HG02970 (cell line): ENCODE results near the gene TSSC4.
A peak's percentile ranks its signal among the peaks of the same experiment; 100 is the strongest.

Experiments
- ATAC-seq: cut with Tn5 transposase; IDR thresholded peaks from one replicate; pipeline ENCODE4 v1.9.1; 2021; ENCODE audit warnings: mild to moderate bottlenecking, moderate library complexity, moderate number of reproducible peaks; ENCODE audit not compliant: unreplicated experiment, low FRiP score

The TSSC4 gene

DNA sequence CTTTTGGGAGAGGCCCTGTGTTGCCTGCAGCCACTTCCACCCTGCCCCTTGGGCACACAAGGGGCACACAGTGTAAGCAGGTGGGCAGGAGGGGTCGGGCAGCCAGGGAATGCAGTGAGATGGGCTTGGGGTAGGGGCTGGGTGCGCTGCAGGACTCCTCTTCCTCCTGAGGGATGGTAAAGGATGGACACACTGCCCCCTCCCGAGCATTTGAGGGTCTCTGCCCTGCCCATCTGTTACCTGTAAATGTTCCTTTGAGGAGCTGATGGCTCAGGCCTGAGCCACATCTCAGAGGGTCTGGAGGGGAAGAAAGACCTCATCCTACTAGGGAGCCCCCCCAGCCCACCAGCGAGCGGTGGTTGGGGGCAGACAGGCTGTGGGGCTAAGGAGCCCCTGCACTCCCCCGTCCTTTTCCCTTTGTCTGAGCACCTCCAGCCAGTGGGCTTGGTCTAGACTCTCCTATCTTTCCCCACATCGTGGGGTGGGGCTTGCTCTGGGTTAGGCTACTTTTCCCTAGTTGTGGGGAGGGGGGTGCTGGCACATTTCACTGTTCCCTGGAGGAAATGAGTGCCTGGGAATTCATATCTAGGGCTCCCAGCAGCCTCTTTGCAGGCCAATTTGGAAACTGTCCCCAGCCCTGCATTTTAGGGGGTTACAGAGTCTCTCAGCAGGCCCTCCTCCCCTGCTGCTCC lies 1.7 kb upstream of the TSSC4 start:
- ATAC-seq: no peak

DNA sequence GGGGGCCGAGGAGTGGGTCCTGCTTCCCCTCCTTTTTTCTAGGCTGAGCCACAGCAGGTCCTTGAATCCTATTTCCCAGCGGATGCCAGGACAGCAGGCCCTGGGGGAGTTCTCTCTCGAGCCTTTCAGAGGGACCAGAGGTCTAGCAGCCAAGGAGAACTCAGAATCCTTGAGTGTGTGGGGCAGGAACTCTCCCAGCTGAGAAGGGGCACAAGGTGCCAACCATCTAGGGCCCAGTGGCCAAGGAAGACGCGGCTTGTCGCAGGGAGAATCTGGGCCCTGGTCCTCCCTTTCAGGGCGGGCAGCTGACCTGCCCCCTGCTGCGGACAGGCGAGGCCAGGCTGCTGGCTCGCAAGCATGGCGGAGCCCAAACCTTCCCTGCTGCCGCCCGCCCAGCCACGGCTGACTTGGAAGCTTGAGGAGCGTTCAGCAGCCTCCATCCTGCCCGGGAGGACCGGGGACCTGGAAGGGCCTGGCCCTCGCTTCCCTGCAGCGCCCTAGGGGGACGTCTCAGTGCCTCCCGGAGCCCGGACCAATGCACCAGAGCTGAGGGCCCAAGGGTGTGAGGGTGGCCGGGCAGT lies 972 bp upstream of the TSSC4 start:
- no peak for ATAC-seq

DNA sequence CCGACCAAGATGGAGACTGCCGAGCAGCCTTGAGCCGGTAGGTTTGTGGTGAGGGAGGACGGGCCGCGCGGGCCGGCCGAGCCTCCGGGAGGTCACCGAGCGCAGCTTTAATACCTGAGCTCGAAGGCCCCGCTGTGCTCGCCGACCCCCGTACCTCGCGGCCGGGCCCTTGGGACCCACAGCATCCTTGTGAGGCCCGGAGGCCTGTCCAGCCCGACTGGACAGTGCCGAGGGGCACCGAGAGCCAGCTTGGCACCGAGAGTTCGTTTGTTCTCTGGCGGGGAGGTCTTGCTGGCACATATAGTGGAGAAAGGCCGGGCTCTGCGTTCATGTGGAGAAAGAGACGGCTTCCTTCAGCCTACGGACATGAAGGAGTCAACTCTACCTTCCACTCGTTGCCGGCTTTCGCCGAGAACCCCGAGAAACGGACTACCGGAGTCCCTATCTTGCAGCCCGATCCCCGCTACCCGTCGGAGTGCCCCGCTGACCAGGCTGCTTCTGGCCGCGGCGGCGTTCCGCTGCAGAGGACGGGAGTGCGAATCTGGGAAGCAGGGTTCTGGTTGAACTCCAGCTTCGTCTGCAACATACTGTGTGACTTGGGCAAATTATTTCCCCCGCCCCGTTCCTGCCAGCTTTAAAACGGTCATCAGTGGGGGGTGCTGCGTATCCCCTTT lies 349 bp downstream of the TSSC4 start:
- ATAC-seq: peak; percentile 12

DNA sequence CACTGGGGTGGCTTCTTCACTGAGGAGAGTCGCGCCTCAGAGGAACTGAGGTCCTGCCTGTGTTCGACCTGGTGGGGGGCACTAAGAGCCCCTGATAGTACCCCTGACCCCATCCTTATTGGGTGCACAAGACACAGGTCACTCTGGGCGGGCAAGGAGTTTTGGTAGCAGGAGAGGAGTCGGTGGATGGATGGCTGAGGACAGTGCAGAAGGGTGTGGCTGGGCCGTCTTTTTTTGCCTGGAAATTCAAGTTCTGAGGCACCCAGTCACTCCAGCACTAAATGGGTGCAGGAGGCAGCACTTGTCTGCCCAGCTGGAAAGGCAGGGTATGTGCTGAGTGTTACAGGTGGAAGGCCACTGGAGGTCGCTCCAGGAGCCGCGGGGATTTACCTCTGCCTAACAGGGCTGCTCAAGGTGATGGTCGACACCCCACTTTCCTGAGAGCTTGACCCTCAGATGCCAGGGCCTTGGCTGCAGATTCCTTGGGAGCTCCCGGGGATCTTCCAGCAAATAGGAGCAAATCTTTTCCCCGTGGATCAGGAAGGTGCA lies 960 bp downstream of the TSSC4 start:
- ATAC-seq: no peak

DNA sequence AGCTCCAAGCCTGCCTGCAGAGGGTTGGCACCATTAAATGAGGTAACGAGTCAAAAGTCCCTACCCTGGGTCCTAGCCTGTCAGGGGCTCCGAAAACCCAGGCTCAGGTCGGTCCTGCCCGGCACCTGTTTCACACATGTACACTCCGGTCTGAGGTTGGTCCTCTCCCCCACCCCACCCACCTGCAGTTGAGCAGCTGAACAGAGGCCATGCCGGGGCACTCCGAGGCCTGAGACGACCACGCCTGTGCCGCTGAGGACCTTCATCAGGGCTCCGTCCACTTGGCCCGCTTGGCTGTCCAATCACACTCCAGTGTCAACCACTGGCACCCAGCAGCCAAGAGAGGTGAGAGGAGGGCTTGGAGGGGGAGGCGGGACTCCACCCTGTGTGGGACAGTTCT lies 1.6 kb downstream of the TSSC4 start:
- ATAC-seq: no peak

DNA sequence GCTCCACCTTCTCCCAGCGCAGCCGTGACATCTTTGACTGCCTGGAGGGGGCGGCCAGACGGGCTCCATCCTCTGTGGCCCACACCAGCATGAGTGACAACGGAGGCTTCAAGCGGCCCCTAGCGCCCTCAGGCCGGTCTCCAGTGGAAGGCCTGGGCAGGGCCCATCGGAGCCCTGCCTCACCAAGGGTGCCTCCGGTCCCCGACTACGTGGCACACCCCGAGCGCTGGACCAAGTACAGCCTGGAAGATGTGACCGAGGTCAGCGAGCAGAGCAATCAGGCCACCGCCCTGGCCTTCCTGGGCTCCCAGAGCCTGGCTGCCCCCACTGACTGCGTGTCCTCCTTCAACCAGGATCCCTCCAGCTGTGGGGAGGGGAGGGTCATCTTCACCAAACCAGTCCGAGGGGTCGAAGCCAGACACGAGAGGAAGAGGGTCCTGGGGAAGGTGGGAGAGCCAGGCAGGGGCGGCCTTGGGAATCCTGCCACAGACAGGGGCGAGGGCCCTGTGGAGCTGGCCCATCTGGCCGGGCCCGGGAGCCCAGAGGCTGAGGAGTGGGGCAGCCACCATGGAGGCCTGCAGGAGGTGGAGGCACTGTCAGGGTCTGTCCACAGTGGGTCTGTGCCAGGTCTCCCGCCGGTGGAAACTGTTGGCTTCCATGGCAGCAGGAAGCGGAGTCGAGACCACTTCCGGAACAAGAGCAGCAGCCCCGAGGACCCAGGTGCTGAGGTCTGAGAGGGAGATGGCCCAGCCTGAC lies 2.5 kb downstream of the TSSC4 start:
- ATAC-seq: no peak

DNA sequence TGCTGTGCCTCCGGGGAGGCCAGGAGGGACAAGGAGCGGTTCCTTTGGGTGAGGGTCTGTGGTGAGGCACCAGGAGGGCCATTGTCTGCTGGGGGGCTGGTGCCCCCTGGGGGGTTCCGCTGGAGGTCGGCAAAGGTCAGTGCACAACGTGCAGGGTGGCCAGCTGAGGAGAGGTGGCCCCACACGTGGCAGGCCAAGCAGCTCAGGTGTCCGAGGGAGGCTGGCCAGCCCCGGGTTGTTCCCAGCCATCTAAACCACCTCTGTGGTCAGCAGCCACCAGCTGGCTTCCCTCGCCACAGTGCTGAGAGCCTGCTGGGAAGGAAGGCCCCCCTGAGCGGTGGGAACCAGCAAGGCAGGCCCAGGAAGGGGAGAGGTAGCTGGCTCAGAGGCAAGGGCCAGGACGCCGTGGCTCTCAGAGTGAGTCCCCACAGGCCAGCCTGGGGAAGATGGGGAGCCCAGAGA lies 4.2 kb downstream of the TSSC4 start:
- ATAC-seq: no peak

DNA sequence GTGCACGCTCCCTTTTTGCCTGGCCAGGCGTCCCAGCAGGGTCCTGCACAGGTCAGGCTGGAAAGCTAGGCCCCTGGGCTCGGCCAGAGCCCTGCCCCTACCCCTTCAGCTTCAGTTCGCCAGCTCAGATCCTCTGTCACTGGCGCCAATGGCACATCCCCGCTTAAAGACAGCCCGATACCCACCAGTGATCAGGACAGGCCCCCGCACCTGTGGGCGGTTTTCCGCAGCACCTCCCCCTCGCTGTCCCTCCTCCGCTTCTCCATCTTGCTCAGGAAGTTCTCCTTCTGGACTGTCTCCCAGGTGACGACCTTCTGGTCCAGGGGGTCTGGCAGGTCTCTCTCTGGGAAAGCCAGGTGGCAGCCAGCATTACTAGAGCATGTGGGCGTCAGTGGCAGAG lies 5.9 kb downstream of the TSSC4 start:
- ATAC-seq: no peak

DNA sequence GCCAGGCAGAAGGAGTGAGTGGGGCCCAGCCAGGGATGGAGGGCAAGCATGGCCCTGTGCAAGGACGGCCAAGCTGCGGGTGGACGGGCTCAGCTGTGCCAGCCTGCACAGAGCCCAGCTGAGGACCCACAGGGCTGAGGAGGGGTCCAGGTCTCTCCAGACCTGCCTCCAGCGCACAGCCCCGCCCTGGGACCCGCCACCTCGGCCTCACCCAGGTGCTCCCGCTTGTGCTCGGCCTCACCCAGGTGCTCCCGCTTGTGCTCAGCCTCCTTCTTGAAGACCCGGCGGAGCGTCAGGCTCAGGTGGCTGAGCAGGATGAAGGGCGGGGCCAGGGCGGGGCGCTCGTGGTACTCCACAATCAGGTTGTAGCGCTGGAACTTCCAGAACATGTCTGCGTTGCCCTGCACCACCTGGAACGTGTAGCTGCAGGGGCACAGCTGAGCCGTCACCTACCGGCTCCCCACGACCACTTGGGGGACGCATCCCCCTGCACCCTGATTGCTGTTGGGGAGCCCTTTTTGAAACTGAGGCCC lies 6.4 kb downstream of the TSSC4 start:
- no peak for ATAC-seq

DNA sequence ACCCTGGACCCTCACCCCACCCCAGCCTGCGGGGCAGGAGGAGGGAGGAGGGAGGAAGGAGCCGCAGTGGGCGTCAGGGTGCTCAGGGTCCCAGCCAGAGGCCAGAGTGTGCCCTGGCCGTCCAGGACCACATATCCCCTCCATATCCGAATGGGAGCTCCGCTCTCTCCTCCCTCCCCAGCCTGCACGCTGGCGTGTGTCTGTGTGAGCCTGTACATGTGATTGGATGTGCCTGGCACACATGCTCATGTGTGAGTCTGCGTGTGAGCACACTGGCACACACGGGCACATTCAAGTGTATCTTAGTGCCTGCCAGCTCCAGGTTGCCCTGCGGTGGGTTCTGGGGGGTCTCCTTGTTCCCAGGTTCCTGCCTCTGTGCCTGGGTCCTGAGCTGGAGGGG lies 8.1 kb downstream of the TSSC4 start:
- no peak for ATAC-seq

DNA sequence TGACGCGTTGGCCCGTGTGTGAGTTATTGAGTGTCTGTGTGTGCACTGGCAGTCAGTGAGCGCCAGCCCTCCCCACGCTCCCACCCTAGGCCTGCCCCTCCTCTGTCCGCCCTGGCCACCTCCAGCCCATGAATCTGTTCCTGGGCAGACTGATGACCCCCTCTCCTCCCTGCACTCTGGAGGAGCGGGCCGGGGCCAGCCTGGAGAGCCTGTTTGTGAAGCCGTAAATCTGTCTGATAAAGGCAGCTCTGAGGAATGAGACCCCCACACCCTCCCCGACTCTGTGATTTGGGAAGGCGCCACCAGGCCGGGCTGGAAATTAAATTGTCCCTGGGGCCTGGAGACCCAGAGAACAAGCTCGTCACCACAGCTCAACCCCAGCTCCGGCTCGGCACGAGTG lies 8.6 kb downstream of the TSSC4 start:
- ATAC-seq: no peak

DNA sequence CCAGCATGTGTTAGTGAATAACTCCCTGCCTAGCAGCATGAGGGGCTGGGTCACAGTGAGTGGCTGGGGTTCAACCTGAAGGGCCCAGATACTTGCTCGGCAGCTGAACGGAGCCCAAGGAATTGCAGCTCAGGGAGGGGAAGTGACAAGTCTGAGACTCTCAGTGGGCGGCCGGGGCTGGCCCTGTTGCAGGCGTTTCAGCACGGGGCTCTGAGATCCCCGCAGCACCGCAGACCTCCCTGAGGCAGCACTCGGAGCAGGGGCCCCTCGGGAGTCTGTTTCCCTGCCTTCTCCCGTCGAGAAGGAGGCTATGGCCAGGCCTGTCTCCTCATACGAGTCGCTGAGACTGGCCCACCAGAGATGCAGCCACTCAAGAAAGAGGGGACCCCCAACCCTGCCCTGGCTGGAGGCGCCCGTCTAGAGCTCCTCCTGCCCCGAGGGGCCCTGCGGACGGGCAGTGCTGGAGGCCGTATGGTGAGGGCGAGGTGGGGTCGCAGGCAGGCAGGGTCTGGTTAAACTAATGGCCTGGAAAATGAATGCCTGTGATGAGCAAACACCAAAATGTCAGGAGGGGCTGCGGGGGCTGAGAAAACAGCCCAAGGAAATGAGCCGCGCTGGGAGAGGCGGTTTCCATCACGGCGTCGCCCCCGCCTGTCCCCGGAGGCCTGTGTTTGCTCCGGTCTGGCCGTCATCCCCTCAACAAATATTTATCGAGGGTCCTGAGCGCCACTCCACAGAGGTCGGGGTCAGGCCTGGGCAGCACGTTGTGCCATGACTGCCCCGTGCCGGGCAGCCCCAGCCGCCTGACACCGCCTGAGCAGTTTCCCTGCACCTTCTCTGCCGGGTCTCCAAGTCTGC lies 9.3 kb downstream of the TSSC4 start:
- ATAC-seq: no peak

DNA sequence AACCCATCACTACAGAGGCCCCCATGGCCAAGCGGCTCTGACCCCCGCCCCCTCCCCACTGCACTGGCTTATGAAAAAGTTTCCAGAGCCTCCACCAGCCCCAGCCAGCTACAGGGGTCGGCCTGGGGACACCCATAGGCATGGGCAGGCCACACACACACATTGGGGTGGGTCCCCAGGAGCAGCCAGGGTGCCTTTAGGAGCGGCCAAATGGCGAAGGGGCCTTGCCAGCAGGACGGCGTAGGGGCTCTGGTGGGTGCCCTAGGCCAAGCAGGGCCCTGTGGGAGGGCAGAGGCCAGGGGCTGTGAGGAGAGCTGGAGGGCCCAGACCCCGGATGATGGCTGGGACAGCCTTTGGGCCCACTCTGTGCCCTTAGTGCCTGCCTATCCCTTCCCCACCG lies 10.1 kb downstream of the TSSC4 start:
- ATAC-seq: no peak

DNA sequence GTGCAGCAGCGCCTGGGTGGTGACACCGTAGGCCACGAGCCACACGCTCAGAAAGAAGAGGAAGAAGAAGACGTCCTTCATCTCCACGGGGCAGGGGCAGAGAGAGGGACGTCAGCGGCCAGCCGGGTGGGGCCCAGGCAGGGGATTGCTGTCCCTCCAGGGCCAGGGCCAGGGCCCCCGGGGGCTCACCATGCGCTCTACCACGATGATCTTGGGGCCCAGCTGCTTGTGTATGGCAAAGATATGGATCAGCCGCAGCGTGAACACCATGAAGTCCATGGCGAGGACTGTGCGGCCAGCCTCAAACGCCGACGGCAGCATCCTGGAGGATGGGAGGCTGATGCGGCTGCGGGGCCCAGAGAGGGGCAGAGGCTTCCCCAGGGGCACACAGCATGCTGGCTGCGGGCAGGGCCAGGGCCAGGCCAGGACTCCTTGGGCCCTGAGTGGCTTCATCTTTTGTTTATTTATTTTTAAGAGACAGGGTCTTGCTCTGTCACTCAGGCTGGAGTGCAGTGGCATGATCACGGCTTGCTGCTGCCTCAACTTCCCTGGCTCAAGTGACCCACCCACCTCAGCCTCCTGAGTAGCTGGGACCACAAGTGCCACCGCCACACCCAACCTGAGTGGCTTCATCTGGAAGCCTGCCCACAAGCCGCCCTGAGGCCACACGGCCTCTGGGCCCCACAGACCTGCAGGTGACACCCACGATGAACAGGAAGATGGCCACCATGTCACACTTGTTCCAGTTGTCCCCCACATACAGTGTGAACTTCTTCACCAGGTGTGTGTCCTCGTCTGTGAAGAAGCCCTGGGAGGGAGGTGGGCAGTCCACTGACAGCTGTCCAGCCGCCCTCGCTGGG lies 11.1 kb downstream of the TSSC4 start:
- ATAC-seq: no peak

DNA sequence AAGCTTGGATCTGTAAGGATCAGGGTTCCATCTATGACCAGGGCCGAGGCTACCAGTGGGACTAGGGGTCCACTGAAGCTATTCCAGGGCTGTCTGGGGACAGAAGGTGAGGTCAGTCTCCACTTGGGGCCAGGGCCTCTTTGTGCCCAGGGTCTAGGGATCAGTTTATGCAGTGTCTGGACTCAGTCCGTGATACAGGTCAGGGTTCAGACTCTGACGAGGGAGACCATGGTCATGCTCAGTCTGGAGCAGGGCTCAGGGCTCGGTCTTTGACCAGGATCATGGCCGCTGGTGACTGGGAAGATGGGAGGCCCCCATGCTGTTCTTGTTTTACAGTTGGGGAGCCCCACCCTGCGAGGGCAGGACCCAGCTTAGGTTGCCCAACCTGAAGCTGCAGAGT lies 11.8 kb downstream of the TSSC4 start:
- no peak for ATAC-seq

DNA sequence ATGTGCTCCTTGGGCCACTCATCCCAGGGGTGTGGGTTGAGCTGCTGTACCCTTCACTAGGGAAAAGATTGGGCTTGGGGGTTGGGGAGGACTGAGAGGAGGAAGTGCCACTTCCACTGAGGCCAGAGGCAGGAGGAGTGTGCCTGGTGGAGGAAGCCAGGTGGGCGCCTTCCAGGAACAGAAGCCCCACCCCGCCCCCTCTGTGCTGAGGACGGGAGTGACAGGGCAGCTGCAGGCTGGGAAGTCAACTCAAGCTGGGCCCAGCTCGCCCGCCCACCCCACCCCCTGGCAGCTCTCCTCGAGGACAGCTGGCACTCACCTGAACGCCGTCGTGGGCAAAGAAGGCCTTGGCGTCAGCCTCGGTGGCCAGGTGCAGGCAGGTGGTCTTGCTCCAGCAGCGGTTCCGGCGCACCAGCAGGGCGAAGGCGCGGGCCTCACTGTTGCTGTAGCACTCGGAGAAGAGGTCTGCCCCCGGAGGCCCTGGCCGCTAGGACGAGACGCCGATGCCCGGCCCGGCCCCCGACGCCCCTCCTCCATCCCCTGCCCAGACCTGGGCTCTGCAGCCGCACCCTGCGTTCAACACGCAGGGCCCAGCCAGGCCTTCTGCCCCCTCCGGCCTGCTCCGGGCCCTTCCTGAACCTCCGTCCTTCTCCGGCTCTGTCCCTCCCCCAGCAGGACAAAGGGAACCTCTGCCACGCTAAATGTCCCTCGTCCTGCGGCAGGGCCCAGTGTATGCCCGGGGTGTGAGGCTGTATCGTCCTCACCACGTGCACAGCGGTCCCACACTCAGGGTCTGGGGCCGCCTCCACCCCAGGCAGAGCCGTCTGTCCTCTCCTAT lies 13.4 kb downstream of the TSSC4 start:
- no peak for ATAC-seq

DNA sequence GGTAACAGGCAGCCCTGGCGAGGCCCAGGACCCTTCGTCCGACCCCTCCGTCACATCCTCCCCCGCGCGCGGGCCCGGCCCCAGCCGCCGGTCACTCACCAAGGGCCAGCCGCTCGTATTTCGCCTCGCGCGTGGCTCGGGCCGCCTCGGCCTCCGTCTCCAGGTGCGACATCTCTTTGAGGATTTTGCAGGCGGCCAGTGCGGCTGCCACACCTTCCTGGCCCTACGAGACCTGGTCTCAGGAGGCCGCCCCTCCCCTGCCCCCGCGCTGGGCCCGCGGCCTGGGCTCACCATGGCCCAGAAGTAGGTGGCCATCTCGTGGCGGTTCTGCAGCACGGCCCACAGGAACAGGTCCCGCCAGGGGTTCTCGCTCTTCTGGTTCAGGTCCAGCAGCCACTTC lies 14.1 kb downstream of the TSSC4 start:
- no peak for ATAC-seq

DNA sequence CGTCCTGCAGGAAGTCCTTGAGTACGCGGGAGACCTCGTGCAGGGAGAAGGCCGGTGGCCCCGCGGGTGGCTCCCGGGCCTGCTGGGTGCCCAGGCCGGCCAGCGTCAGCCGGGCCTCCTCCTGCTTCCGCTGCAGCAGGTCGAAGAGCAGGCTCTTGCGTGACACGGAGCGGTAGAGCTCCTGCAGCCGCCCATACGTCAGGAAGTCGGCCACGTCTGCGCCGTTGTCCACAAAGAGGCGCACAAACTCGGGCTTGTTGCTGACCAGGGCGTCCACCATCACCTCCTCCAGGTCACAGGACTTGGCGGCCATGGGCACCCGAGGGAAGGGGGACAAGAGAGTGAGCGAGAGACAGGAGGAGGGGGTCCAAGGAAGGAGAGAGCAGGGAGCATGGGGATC lies 14.6 kb downstream of the TSSC4 start:
- ATAC-seq: no peak
